ENCODE measurements around the gene CD164. TPM values are rescaled to one million over a fixed set of nuclear protein-coding genes. Genes with fewer than 3 reads are reported as not detected.

Gene CD164
- total and polyA plus RNA-seq, 2 donors (not counting 3 experiments of a cell fraction or from before 2014, with no cell fraction given), result 116 to 172 TPM

GRCh38 chr6:109327491-109327890 lies 54.8 kb downstream of the CD164 start:
- no peaks in the 10 kb centered on the region for H3K9me3 ChIP-seq (replicated peaks; ENCODE audit: control insufficient read depth, insufficient read depth, low read length)
- no peaks in the 10 kb centered on the region for H3K36me3 ChIP-seq (ENCODE audit: control insufficient read depth in 2 of 2, extremely low read depth in 1 of 2, insufficient read depth in 2 of 2, low read length in 2 of 2)
- BruUV-seq (replicated peaks), result no TSS peak
- FAIRE-seq (no peak), DNase-seq (ENCODE audit: low read depth, low spot score) (no peak)
- dilution Hi-C loops (cut with MboI; ENCODE audit: extremely low pct_ligation_motif_present, low sequenced_read_pairs) (no loop called here), intact Hi-C loops (cut with micrococcal nuclease) (no loop called here)
- H3K9ac ChIP-seq (replicated peaks; ENCODE audit: extremely low read depth, insufficient read depth, low read length), result no peak overlapping the region
- H3K9me1 ChIP-seq (replicated peaks; ENCODE audit: control insufficient read depth, extremely low read depth, insufficient read depth, low read length), result no peaks in the 10 kb centered on the region
- ChIA-PET CTCF (no interaction called here), POLR2A (no interaction called here)
- no peak overlapping the region for H3K4me3 ChIP-seq (replicated peaks in 1 of 3; ENCODE audit: insufficient read depth in 1 of 3, low read depth in 1 of 3, low read length in 3 of 3)
- H3K27me3 ChIP-seq (ENCODE audit: control insufficient read depth in 2 of 2, insufficient read depth in 2 of 2, low read length in 2 of 2), result peaks cover 4 to 5% of the 10 kb centered on the region in 2 experiments
- H4K20me1 ChIP-seq (replicated peaks; ENCODE audit: control insufficient read depth, extremely low read depth, insufficient read depth, low read length), result no peaks in the 10 kb centered on the region
- H3K27ac ChIP-seq (ENCODE audit: insufficient read depth, low read depth, low read length), result no peak overlapping the region
- peaks cover 8% of the 10 kb centered on the region for H3K4me1 ChIP-seq (ENCODE audit: control insufficient read depth, extremely low read depth, insufficient read depth, low read length)
- H3K79me2 ChIP-seq (ENCODE audit: control insufficient read depth, insufficient read depth, low read length), result no peaks in the 10 kb centered on the region
- no peak overlapping the region for H2AFZ ChIP-seq (ENCODE audit: low read depth, low read length)
- no peak for TF ChIP-seq POLR2A (IDR thresholded peaks at IDR 0.05; ENCODE audit: low read depth, low read length)
- TF ChIP-seq GATA2 (IDR thresholded peaks at IDR 0.05; ENCODE audit: insufficient read depth, insufficient read length, low read depth, low read length), result no peak
- TF ChIP-seq MYC (IDR thresholded peaks at IDR 0.05; ENCODE audit: low read depth, low read length), result no peak
- TF ChIP-seq FOS (IDR thresholded peaks at IDR 0.05; ENCODE audit: borderline replicate concordance, insufficient read depth, low read length), result no peak
- H3K4me2 ChIP-seq (ENCODE audit: insufficient read depth, low read length), result no peak overlapping the region

GRCh38 chr6:109326351-109326750 lies 55.9 kb downstream of the CD164 start:
- Histone ChIP-seq H2AFZ (ENCODE audit: low read depth, low read length) (no peak overlapping the region), H3K79me2 (ENCODE audit: control insufficient read depth, insufficient read depth, low read length) (no peaks in the 10 kb centered on the region), H3K36me3 (ENCODE audit: control insufficient read depth in 2 of 2, extremely low read depth in 1 of 2, insufficient read depth in 2 of 2, low read length in 2 of 2) (no peaks in the 10 kb centered on the region), H3K9me1 (replicated peaks; ENCODE audit: control insufficient read depth, extremely low read depth, insufficient read depth, low read length) (no peaks in the 10 kb centered on the region), H3K9me3 (replicated peaks; ENCODE audit: control insufficient read depth, insufficient read depth, low read length) (no peaks in the 10 kb centered on the region), H4K20me1 (replicated peaks; ENCODE audit: control insufficient read depth, extremely low read depth, insufficient read depth, low read length) (no peaks in the 10 kb centered on the region), H3K4me3 (replicated peaks in 1 of 3; ENCODE audit: insufficient read depth in 1 of 3, low read depth in 1 of 3, low read length in 3 of 3) (no peak overlapping the region), H3K27ac (ENCODE audit: insufficient read depth, low read depth, low read length) (no peak overlapping the region), H3K4me2 (ENCODE audit: insufficient read depth, low read length) (no peak overlapping the region), H3K4me1 (ENCODE audit: control insufficient read depth, extremely low read depth, insufficient read depth, low read length) (peaks cover 8% of the 10 kb centered on the region), H3K27me3 (ENCODE audit: control insufficient read depth in 2 of 2, insufficient read depth in 2 of 2, low read length in 2 of 2) (peaks cover 4 to 5% of the 10 kb centered on the region in 2 experiments), H3K9ac (replicated peaks; ENCODE audit: extremely low read depth, insufficient read depth, low read length) (no peak overlapping the region)
- dilution Hi-C loops (cut with MboI; ENCODE audit: extremely low pct_ligation_motif_present, low sequenced_read_pairs), result no loop called here
- CTCF ChIA-PET, result no interaction called here
- no TSS peak for BruUV-seq (replicated peaks)
- intact Hi-C loops (cut with micrococcal nuclease), result no loop called here
- POLR2A ChIA-PET, result no interaction called here
- FAIRE-seq, result no peak
- no peak for TF ChIP-seq POLR2AphosphoS5 (IDR thresholded peaks at IDR 0.05; ENCODE audit: insufficient read depth, low read depth, low read length)
- no peak for TF ChIP-seq FOS (IDR thresholded peaks at IDR 0.05; ENCODE audit: borderline replicate concordance, insufficient read depth, low read length)
- TF ChIP-seq MYC (IDR thresholded peaks at IDR 0.05; ENCODE audit: low read depth, low read length), result no peak
- no peak for TF ChIP-seq MAX (IDR thresholded peaks at IDR 0.05; ENCODE audit: insufficient read depth, insufficient read length)
- no peak for TF ChIP-seq CTCF (IDR thresholded peaks at IDR 0.05; ENCODE audit: extremely low read depth in 1 of 2, insufficient read depth in 1 of 2, low read depth in 1 of 2, low read length in 2 of 2)
- no peak for TF ChIP-seq GATA2 (IDR thresholded peaks at IDR 0.05; ENCODE audit: insufficient read depth, insufficient read length, low read depth, low read length)
- no peak for DNase-seq (ENCODE audit: low read depth, low spot score)

Measured in endothelial cell of umbilical vein (primary cell).